ENCODE data around the gene PRRT4. TPM values are rescaled to one million over a fixed set of nuclear protein-coding genes. Genes with fewer than 3 reads are reported as not detected.

The PRRT4 gene
- total RNA-seq, result under 1 TPM; 0.13 to 0.45 TPM

DNA sequence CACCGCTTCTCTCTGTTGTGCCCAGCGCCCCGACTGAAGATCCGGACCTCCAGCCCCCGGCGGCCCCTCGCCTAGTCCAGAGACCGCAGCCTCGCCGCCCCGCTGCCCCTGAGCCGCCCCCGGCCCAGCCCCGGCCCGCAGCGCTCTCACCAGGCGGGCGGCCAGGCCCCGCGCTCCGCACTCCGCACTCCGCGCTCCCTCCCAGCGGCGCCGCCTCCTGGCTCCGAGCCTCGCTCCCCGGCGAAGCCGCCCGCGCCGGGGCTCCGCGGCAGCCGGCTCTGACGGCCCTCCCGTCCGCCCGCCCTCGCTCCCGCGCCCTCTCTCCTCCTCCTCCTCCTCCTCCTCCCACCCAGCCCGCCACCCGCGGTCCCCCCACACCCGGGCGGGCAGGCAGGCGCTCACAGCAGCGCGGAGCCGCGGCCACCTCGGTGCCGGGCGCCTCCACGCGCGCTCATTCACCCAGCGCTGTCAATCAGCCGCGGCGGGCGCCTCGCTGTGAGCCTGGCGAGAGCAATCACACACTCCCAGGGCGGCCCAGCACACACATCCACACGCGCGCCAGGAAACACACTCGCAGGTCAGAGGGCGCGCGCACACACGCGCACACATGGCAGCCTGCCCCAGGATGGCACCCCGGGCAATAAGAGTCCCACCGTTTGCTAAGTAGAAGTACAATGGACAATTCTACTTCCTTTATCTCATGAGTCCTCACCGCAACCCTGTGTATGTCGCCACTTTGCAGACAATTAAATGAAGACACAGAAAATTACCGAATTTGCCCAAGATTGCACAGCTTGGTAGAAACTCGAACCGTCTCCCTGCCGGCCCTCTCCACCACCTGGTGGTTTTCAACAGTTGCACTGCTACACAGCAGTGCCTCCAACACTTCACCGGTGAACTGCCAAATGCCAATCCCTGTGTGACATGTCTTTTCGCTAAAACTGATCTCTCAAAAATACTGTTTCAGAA, at the start of gene PRRT4:
PRRT4 (minus strand) TSS at position 280 of the 969 bp plus-strand sequence.
- Mint-ChIP-seq H3K9me3 (no peaks in the 10 kb centered on the region), H3K27ac (peak within 1 kb of the TSS; percentile 1)
- ATAC-seq (replicated peaks), result peak; percentile 55

GRCh38 chr7:128410451-128410753, 48.9 kb upstream of the PRRT4 start:
- ATAC-seq (replicated peaks), result no peak
- Mint-ChIP-seq H3K27me3 (no peaks in the 10 kb centered on the region), H3K27ac (peak overlapping the region; percentile 89), H3K4me3 (peak overlapping the region; percentile 96), H3K4me1 (peaks cover 11% of the 10 kb centered on the region), H3K36me3 (ENCODE audit: low read depth) (no peaks in the 10 kb centered on the region), H3K9me3 (no peaks in the 10 kb centered on the region)

More for the DNA sequence above, at the start of gene PRRT4:
- Mint-ChIP-seq H3K4me3 (peak within 1 kb of the TSS; percentile 78), H3K27me3 (peaks cover 34% of the 10 kb centered on the region), H3K4me1 (peaks cover 20% of the 10 kb centered on the region), H3K36me3 (ENCODE audit: low read depth) (no peaks in the 10 kb centered on the region)

- Mint-ChIP-seq H3K27ac (peak within 1 kb of the TSS; percentile 89), H3K4me3 (peak within 1 kb of the TSS; percentile 96), H3K4me1 (peaks cover 11% of the 10 kb centered on the region), H3K27me3 (no peaks in the 10 kb centered on the region), H3K9me3 (no peaks in the 10 kb centered on the region), H3K36me3 (ENCODE audit: low read depth) (no peaks in the 10 kb centered on the region)
- ATAC-seq (replicated peaks), result peak; percentile 90
Observed at GRCh38 chr7:128409596-128410450, 48.3 kb upstream of the PRRT4 start, which contains the start of gene IMPDH1. TSS of gene IMPDH1 (minus strand) at chr7:128409982. CDS start at chr7:128409901, 81 bp downstream.

DNA sequence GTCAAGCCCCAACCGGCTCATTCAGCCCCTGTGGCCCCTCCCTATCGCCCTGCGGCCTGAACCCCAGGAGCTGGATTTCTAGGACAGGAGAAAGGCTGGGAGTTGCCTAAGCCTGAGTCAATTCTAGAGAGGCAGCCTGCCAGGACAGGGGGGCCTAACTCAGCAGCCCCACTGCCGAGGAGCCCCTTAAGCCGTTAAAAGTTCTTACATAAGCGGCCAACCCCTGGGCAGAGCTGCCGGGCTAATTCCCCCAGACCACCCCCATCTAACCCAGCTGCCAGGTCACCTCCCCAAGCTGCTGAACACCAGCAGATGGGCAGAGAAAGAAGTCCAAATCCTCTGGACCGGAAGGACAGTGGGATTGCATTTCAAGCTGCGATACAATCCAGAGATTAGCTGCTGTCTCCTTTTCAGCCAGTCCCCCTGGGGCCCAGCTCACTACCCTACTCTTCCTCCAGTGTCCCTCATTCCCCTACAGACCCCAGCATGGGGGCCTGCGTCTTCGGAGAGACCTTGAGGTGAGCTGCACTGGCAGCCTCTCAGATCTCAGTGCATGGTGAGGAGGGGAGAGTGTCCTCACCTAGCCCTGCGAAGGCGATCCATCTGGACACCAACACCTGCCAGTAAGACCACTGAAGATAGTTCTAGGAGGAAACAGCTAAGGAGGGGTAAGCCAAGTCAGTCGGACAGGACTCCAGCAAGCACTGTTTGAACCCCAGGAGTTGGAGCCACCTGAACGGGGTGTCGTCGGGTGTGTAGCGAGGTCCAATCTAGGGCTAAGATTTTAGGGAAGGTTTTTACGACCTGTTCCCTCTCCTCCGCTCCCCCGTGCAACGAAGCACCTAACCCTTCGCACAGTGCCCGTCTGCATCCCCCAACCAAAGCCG, 47.5 kb upstream of the PRRT4 start:
- Mint-ChIP-seq H3K4me1 (peaks cover 16% of the 10 kb centered on the region), H3K27me3 (no peaks in the 10 kb centered on the region), H3K9me3 (no peaks in the 10 kb centered on the region), H3K27ac (peak overlapping the region; percentile 38), H3K4me3 (peak overlapping the region; percentile 96), H3K36me3 (ENCODE audit: low read depth) (peaks cover 5% of the 10 kb centered on the region)
- ATAC-seq (replicated peaks), result no peak

DNA sequence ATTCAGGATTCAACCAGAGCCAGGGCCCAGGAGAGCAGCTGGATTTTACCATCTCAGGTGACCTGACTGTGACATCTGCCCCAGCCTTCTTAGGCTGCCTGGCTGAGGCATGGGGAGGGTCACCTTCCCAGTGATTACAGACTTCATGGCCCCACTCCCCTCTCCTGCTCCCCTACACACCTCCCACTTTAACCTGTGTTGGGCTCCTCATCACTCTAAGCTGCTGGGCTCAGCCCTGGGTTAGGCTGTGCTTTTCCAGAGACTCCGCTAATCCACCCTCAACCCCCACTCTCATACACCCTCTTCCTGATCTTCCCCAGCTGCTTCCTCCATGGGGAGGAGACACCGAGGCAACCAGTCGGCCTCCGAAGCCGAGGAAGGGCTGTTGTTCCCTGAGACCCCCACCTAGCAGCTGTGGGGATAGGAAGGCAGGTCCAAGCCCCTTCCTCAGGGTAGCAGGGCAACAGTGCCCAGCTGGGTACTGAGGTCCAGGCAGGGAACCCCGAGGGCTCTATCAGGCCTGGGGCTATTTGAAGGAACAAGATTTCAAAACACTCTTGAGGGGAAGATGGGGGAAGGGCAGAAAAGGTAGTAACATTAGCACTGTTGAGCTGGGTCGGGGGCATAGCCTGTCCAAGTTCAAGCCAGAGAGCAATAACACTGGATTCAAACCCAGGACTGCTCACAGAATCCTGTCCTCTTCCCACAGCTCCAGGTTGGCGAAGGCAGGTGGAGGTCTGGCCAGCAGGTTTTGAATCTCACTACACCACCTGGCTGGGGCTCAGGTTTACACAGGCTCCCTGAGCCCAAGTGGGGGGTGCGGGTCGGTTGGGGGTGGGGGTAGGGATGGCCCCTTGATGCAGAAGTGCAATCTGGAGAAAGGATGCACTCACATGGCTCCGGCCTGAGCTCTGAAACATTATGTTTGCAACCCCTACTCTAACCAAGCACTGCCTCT, 46.5 kb upstream of the PRRT4 start:
- peak overlapping the region; percentile 96 for H3K4me3 Mint-ChIP-seq
- no peaks in the 10 kb centered on the region for H3K9me3 Mint-ChIP-seq
- peaks cover 14% of the 10 kb centered on the region for H3K36me3 Mint-ChIP-seq (ENCODE audit: low read depth)
- H3K4me1 Mint-ChIP-seq, result peaks cover 23% of the 10 kb centered on the region
- no peak for ATAC-seq (replicated peaks)
- H3K27me3 Mint-ChIP-seq, result no peaks in the 10 kb centered on the region
- peak overlapping the region; percentile 71 for H3K27ac Mint-ChIP-seq

DNA sequence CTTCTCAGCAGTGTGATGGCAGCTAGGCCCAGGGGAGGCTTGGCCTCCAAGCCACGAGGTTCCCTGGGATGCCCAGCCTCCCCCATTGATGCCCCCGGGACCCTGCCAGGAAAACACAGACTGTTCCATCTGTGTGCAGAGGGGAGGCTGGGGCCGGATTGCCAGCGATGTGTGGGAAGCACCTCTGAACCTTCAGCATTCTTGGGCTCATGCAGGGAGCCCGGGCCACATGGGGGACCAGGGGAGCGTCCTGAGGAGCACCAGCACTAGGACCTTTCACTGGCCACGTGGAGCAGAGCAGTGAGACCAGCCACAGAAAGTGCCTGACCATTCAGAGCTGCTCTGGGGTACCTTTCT, 45.7 kb upstream of the PRRT4 start:
- Mint-ChIP-seq H3K9me3 (no peaks in the 10 kb centered on the region), H3K4me3 (peak overlapping the region; percentile 75), H3K36me3 (ENCODE audit: low read depth) (peaks cover 22% of the 10 kb centered on the region), H3K27ac (no peak overlapping the region), H3K27me3 (no peaks in the 10 kb centered on the region), H3K4me1 (peaks cover 23% of the 10 kb centered on the region)
- no peak for ATAC-seq (replicated peaks)

GRCh38 chr7:128406314-128407232, 45.1 kb upstream of the PRRT4 start:
- peak overlapping the region; percentile 51 for H3K27ac Mint-ChIP-seq
- ATAC-seq (replicated peaks), result no peak
- peaks cover 29% of the 10 kb centered on the region for H3K36me3 Mint-ChIP-seq (ENCODE audit: low read depth)
- H3K4me3 Mint-ChIP-seq, result peak overlapping the region; percentile 75
- no peaks in the 10 kb centered on the region for H3K27me3 Mint-ChIP-seq
- peaks cover 23% of the 10 kb centered on the region for H3K4me1 Mint-ChIP-seq
- no peaks in the 10 kb centered on the region for H3K9me3 Mint-ChIP-seq

- ATAC-seq (replicated peaks), result peak; percentile 5
- Mint-ChIP-seq H3K36me3 (ENCODE audit: low read depth) (peaks cover 38% of the 10 kb centered on the region), H3K27ac (peak overlapping the region; percentile 77), H3K27me3 (no peaks in the 10 kb centered on the region), H3K4me1 (peaks cover 23% of the 10 kb centered on the region), H3K9me3 (no peaks in the 10 kb centered on the region), H3K4me3 (peak overlapping the region; percentile 87)
Observed at GRCh38 chr7:128405471-128406313, 44.2 kb upstream of the PRRT4 start.

GRCh38 chr7:128404886-128405470, 43.5 kb upstream of the PRRT4 start:
- Mint-ChIP-seq H3K4me1 (peaks cover 23% of the 10 kb centered on the region), H3K4me3 (peak overlapping the region; percentile 87), H3K9me3 (no peaks in the 10 kb centered on the region), H3K36me3 (ENCODE audit: low read depth) (peaks cover 45% of the 10 kb centered on the region), H3K27me3 (no peaks in the 10 kb centered on the region), H3K27ac (peak overlapping the region; percentile 77)
- ATAC-seq (replicated peaks), result no peak

- Mint-ChIP-seq H3K27me3 (no peaks in the 10 kb centered on the region), H3K4me3 (peak overlapping the region; percentile 87), H3K9me3 (no peaks in the 10 kb centered on the region), H3K4me1 (peaks cover 23% of the 10 kb centered on the region), H3K36me3 (ENCODE audit: low read depth) (peaks cover 52% of the 10 kb centered on the region), H3K27ac (peak overlapping the region; percentile 63)
- ATAC-seq (replicated peaks), result no peak
Observed at GRCh38 chr7:128404143-128404681, 42.7 kb upstream of the PRRT4 start.

- Mint-ChIP-seq H3K9me3 (no peaks in the 10 kb centered on the region), H3K4me3 (peak overlapping the region; percentile 87), H3K27ac (peak overlapping the region; percentile 63), H3K4me1 (peaks cover 23% of the 10 kb centered on the region), H3K27me3 (no peaks in the 10 kb centered on the region), H3K36me3 (ENCODE audit: low read depth) (peaks cover 58% of the 10 kb centered on the region)
- no peak for ATAC-seq (replicated peaks)
Observed at GRCh38 chr7:128403676-128404075, 42.2 kb upstream of the PRRT4 start.
